ENCODE data around the gene ATP6V1E1.

ATP6V1E1 gene

GRCh38 chr22:17627961-17628405 lies 566 bp downstream of the ATP6V1E1 start:
- ATAC-seq (replicated peaks) = no peak
- peak overlapping the region; percentile 90 to 94 for H3K4me3 Mint-ChIP-seq

GRCh38 chr22:17613280-17613679 lies 15.3 kb downstream of the ATP6V1E1 start:
- Mint-ChIP-seq H3K36me3 (ENCODE audit: insufficient read depth) (peaks cover 98% of the 10 kb centered on the region), H3K27me3 (no peaks in the 10 kb centered on the region), H3K27ac (no peak overlapping the region), H3K4me1 (ENCODE audit: low read depth in 2 of 2) (peaks cover 3 to 5% of the 10 kb centered on the region in 2 donors), H3K9me3 (no peaks in the 10 kb centered on the region), H3K4me3 (no peak overlapping the region)
- ATAC-seq (replicated peaks) = no peak
- no peak for DNase-seq

More at GRCh38 chr22:17627961-17628405, 566 bp downstream of the ATP6V1E1 start:
- Mint-ChIP-seq H3K9me3 (no peaks in the 10 kb centered on the region), H3K36me3 (ENCODE audit: insufficient read depth) (peaks cover 40% of the 10 kb centered on the region), H3K27ac (peak overlapping the region; percentile 99), H3K4me1 (ENCODE audit: low read depth in 2 of 2) (peaks cover 16 to 27% of the 10 kb centered on the region in 2 donors), H3K27me3 (no peaks in the 10 kb centered on the region)
- no peak for DNase-seq

- Mint-ChIP-seq H3K27ac (peak overlapping the region; percentile 44 to 63), H3K27me3 (no peaks in the 10 kb centered on the region), H3K4me1 (ENCODE audit: low read depth in 2 of 2) (peaks cover 3 to 5% of the 10 kb centered on the region in 2 donors), H3K4me3 (no peak overlapping the region), H3K9me3 (no peaks in the 10 kb centered on the region), H3K36me3 (ENCODE audit: insufficient read depth) (peaks cover 86% of the 10 kb centered on the region)
- ATAC-seq (replicated peaks) (no peak), DNase-seq (no peak)
Observed at GRCh38 chr22:17612057-17612456, 16.5 kb downstream of the ATP6V1E1 start.

- Mint-ChIP-seq H3K36me3 (ENCODE audit: insufficient read depth) (peaks cover 59% of the 10 kb centered on the region), H3K27ac (no peak overlapping the region), H3K4me1 (ENCODE audit: low read depth in 2 of 2) (peaks cover 3 to 9% of the 10 kb centered on the region in 2 donors), H3K9me3 (no peaks in the 10 kb centered on the region), H3K4me3 (no peak overlapping the region), H3K27me3 (no peaks in the 10 kb centered on the region)
- DNase-seq (no peak), ATAC-seq (replicated peaks) (no peak)
Observed at GRCh38 chr22:17607891-17608521, 20.5 kb downstream of the ATP6V1E1 start.

DNA sequence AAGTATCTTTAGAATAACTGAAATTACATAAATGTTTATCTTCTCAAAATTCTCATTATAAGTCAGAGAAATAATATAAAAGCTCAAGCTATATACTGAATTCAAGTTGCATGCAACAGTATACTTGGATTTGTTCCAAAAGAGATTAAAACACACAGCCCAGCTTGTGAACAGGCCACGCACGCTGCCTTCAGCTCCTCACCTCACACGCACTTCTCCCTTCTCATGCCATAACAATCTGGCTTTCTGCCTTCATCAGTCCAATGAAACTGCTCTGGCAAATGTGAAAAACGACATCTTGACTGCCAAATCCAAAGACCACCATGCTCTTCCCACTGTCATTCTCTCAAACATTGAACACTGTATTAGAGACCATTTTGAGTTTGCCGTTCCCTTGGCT lies 22.1 kb downstream of the ATP6V1E1 start:
- DNase-seq (no peak), ATAC-seq (replicated peaks) (no peak)
- Mint-ChIP-seq H3K4me1 (ENCODE audit: low read depth in 2 of 2) (peaks cover 0 to 9% of the 10 kb centered on the region in 2 donors), H3K9me3 (no peaks in the 10 kb centered on the region), H3K4me3 (no peak overlapping the region), H3K27ac (peak overlapping the region in 1 of 2 donors; percentile 39), H3K36me3 (ENCODE audit: insufficient read depth) (peaks cover 46% of the 10 kb centered on the region), H3K27me3 (no peaks in the 10 kb centered on the region)

GRCh38 chr22:17603668-17604067 lies 24.9 kb downstream of the ATP6V1E1 start:
- Mint-ChIP-seq H3K27me3 (no peaks in the 10 kb centered on the region), H3K9me3 (no peaks in the 10 kb centered on the region), H3K27ac (peak overlapping the region in 1 of 2 donors; percentile 67), H3K4me1 (ENCODE audit: low read depth in 2 of 2) (peaks cover 0 to 4% of the 10 kb centered on the region in 2 donors), H3K36me3 (ENCODE audit: insufficient read depth) (peaks cover 43% of the 10 kb centered on the region), H3K4me3 (no peak overlapping the region)
- no peak for DNase-seq
- ATAC-seq (replicated peaks) = no peak

GRCh38 chr22:17601031-17601430 lies 27.5 kb downstream of the ATP6V1E1 start:
- ATAC-seq (replicated peaks) (no peak), DNase-seq (no peak)
- Mint-ChIP-seq H3K27me3 (no peaks in the 10 kb centered on the region), H3K36me3 (ENCODE audit: insufficient read depth) (peaks cover 66% of the 10 kb centered on the region), H3K27ac (peak overlapping the region in 1 of 2 donors; percentile 51), H3K4me3 (no peak overlapping the region), H3K4me1 (ENCODE audit: low read depth in 2 of 2) (peaks cover 4% of the 10 kb centered on the region in 2 donors), H3K9me3 (no peaks in the 10 kb centered on the region)

GRCh38 chr22:17598318-17598717 lies 30.2 kb downstream of the ATP6V1E1 start:
- Mint-ChIP-seq H3K27me3 (no peaks in the 10 kb centered on the region), H3K27ac (peak overlapping the region; percentile 31 to 84), H3K36me3 (ENCODE audit: insufficient read depth) (peaks cover 79% of the 10 kb centered on the region), H3K4me1 (ENCODE audit: low read depth in 2 of 2) (peaks cover 0 to 4% of the 10 kb centered on the region in 2 donors), H3K4me3 (no peak overlapping the region), H3K9me3 (no peaks in the 10 kb centered on the region)
- no peak for ATAC-seq (replicated peaks)
- DNase-seq = no peak

GRCh38 chr22:17597217-17597616 lies 31.3 kb downstream of the ATP6V1E1 start:
- Mint-ChIP-seq H3K4me1 (ENCODE audit: low read depth in 2 of 2) (peaks cover 0 to 4% of the 10 kb centered on the region in 2 donors), H3K27ac (no peak overlapping the region)

DNA sequence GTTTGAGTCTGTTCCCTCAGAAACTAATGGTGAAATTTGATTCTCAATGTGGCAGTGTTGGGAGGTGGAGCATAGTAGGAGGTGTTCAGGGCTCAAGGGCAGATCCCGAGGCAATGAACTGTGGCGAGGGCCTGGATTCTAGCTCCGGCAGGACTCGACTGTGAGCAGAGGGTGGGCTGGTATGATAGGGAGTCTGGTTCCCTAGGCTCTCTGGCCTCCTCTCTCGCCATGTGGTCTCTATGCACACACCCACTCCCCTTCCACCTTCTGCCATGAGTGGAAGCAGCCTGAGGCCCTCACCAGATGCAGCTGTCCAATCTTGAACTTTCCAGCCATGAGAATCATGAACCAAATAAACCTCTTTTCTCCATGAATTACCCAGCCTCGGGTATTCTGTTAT lies 32.3 kb downstream of the ATP6V1E1 start:
- H3K36me3 Mint-ChIP-seq (ENCODE audit: insufficient read depth) = peaks cover 98% of the 10 kb centered on the region
- no peaks in the 10 kb centered on the region for H3K27me3 Mint-ChIP-seq
- peak overlapping the region in 1 of 2 donors; percentile 38 for H3K27ac Mint-ChIP-seq
- ATAC-seq (replicated peaks) (no peak), DNase-seq (no peak)
- H3K4me3 Mint-ChIP-seq = no peak overlapping the region
- peaks cover 0 to 4% of the 10 kb centered on the region in 2 donors for H3K4me1 Mint-ChIP-seq (ENCODE audit: low read depth in 2 of 2)
- H3K9me3 Mint-ChIP-seq = no peaks in the 10 kb centered on the region

More at GRCh38 chr22:17597217-17597616, 31.3 kb downstream of the ATP6V1E1 start:
- Mint-ChIP-seq H3K4me3 (no peak overlapping the region), H3K36me3 (ENCODE audit: insufficient read depth) (peaks cover 90% of the 10 kb centered on the region), H3K9me3 (no peaks in the 10 kb centered on the region), H3K27me3 (no peaks in the 10 kb centered on the region)
- DNase-seq (no peak), ATAC-seq (replicated peaks) (no peak)

DNA sequence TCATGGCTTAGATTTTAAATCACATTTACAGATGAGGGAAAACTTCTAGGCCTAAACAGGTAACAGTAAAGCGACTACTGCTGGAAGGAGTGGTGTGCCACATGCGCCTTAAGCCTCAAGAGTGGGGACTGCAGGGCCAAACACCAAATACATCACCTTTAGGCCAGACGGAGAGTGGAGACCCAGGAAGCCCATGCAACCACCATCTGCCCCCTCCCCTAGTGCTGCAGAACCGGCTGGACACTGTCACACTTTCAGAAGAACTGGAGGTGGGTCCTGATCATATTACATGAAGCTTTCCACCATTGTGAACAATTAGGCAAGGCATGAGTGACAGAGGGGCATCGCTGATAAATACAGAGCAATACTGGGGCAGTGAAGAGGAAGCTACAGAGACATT lies 36.3 kb downstream of the ATP6V1E1 start:
- H3K4me3 Mint-ChIP-seq = no peak overlapping the region
- DNase-seq = no peak
- H3K27ac Mint-ChIP-seq = no peak overlapping the region
- H3K4me1 Mint-ChIP-seq (ENCODE audit: low read depth in 2 of 2) = no peaks in the 10 kb centered on the region
- no peaks in the 10 kb centered on the region for H3K27me3 Mint-ChIP-seq
- peaks cover 69% of the 10 kb centered on the region for H3K36me3 Mint-ChIP-seq (ENCODE audit: insufficient read depth)
- no peak for ATAC-seq (replicated peaks)
- H3K9me3 Mint-ChIP-seq = no peaks in the 10 kb centered on the region

GRCh38 chr22:17590586-17590985 lies 38.0 kb downstream of the ATP6V1E1 start:
- Mint-ChIP-seq H3K27me3 (no peaks in the 10 kb centered on the region), H3K4me1 (ENCODE audit: low read depth in 2 of 2) (no peaks in the 10 kb centered on the region), H3K36me3 (ENCODE audit: insufficient read depth) (peaks cover 53% of the 10 kb centered on the region), H3K27ac (no peak overlapping the region), H3K4me3 (no peak overlapping the region), H3K9me3 (no peaks in the 10 kb centered on the region)
- ATAC-seq (replicated peaks) = no peak
- no peak for DNase-seq

GRCh38 chr22:17589810-17590375 lies 38.7 kb downstream of the ATP6V1E1 start:
- Mint-ChIP-seq H3K27me3 (no peaks in the 10 kb centered on the region), H3K4me1 (ENCODE audit: low read depth in 2 of 2) (no peaks in the 10 kb centered on the region), H3K27ac (peak overlapping the region in 1 of 2 donors; percentile 66), H3K4me3 (no peak overlapping the region), H3K36me3 (ENCODE audit: insufficient read depth) (peaks cover 46% of the 10 kb centered on the region), H3K9me3 (no peaks in the 10 kb centered on the region)
- ATAC-seq (replicated peaks) (no peak), DNase-seq (no peak)

DNA sequence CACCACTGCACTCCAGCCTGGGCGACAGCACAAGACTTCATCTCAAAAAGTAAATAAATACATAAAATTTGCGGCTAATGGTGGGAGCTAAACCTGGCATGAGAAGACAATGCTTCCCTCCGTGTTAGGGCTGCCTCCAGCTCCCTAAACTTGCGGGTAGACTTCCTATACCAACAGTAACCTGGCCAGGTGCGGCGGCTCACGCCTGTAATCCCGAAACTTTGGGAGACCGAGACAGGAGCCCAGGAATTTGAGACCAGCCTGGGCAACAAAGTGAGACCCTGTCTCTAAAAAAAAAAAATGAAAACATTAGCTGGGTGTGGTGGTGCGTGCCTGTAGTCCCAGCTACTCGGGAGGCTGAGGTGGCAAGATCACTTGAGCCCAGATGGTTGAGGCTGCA lies 39.9 kb downstream of the ATP6V1E1 start:
- no peaks in the 10 kb centered on the region for H3K27me3 Mint-ChIP-seq
- no peaks in the 10 kb centered on the region for H3K9me3 Mint-ChIP-seq
- ATAC-seq (replicated peaks) (no peak), DNase-seq (no peak)
- H3K36me3 Mint-ChIP-seq (ENCODE audit: insufficient read depth) = peaks cover 33% of the 10 kb centered on the region
- no peaks in the 10 kb centered on the region for H3K4me1 Mint-ChIP-seq (ENCODE audit: low read depth in 2 of 2)
- no peak overlapping the region for H3K4me3 Mint-ChIP-seq
- no peak overlapping the region for H3K27ac Mint-ChIP-seq

All from effector memory CD8-positive, alpha-beta T cell (primary cell).